GM18868 (cell line): ENCODE measurements around the gene MFAP4.
"Not testable (repeated sequence)": the region's sequence is repeated elsewhere in the genome, so short reads cannot be mapped to it uniquely, and the experiment has no call there.

ENCODE experiments used
- ATAC-seq: cut with Tn5 transposase; IDR thresholded peaks from one replicate; pipeline ENCODE4 v1.9.1; 2021; ENCODE audit warnings: mild to moderate bottlenecking, moderate library complexity; ENCODE audit not compliant: unreplicated experiment

The MFAP4 gene

DNA sequence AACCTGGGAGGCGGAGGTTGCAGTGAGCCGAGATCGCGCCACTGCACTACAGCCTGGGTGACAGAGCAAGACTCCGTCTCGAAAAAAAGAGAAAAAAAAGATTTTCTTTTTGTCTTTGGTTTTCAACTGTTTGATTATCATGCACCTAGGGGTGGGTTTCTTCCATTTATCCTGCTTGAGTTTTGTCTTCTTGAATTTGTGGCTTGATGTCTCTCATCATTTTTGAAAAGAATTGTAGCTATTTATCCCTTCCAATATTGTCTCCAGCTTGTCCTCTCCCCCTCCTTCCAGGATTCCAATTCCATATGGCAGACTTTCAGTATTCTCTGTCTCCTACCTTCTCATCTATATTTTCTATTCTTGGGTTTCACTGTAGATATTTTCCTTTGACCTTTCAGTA, 32.2 kb downstream of the MFAP4 start:
- no peak for ATAC-seq

DNA sequence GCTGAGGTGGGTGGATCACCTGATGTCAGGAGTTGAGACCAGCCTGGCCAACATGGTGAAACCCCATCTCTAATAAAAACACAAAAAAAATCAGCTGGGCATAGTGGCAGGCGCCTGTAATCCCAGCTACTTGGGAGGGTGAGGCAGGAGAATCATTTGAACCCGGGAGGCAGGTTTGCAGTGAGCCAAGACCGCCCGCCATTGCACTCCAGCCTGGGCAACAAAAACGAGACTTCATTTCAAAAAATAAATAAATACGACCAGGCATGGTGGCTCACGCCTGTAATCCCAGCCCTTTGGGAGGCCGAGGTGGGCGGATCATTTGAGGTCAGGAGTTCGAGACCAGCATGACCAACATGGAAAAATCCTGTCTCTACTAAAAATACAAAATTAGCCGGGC, 33.6 kb downstream of the MFAP4 start:
- not testable (repeated sequence) for ATAC-seq

DNA sequence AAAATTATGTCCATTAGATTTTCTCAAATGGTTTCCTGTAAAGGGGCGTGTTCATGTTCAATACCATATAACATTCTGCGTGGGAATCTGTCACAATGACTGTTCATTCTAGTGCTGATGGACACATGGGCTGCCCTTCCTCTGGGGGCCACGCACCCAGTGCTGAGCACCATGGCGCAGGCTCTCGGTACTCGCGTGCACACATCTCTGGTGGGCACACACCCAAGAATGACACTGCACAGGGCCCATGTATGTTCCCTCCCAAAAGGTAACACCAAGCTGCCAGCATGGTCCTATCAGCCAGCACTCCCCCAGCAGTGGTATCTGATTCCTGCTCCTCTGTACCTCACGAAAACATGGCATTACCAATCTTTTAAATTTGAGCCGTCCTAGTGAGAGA, 38.2 kb downstream of the MFAP4 start:
- ATAC-seq, result no peak

DNA sequence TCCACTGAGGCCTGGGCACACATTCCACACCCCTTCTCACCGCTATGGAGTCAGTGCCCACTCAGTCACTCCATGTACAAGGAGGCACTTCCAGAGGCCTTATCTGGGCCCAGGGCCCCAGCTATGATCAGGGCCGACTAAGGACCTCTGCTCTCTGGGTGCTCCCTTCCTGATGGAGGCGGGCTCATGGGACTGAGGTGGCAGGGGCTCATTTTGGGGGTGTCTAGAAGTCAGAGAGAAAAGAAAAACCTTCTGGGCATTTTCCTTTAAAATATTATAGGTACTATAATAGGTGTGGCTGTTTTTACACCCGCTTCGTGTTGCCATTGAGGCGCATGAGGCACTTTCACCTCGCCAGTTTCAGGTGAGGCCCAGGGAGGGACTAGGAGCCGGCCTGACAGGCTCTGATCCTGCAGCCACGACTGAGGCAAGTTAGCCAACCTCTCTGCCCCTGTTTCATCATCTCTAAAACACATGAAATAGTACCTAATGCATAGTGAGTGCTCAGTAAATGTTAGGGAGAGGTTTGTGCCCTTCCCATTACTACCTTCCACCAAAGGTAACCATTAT, 38.8 kb downstream of the MFAP4 start:
- ATAC-seq, result no peak

DNA sequence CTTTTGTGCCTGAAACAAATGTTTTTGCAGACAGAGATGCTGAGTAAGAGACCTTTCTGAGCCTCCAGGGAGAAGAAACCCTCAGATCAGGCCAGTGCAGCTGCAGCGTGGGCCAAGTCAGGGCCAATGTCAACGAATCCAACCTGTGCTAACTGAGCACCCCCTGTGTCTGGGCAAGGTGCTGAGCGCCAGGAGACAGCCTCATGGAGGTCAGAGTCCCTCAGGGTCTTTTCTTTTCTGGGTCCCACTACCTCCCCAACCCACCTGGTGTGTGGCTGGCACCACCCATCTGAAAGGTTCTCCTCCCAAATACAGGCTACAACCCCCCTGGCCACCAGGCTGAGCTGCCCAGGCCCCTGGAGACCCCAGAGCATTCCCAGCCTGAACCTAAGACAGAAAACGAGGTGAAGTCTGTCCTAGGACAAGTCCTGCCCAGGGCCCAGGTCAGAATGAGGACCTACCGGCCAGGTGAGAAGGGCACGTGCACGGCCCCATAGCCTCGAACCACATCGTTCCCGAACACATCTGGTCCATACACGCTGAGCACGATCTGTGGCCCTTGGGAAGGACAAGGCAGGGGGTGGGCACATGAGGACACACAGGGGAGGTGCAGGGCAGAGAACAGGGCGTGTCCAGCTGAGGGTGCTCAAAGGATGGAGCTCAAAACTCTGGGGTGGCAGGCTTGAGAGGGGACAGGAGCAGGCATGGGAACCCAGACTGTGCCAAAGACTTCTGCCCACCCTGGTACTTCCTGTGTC, 39.5 kb downstream of the MFAP4 start:
- no peak for ATAC-seq

DNA sequence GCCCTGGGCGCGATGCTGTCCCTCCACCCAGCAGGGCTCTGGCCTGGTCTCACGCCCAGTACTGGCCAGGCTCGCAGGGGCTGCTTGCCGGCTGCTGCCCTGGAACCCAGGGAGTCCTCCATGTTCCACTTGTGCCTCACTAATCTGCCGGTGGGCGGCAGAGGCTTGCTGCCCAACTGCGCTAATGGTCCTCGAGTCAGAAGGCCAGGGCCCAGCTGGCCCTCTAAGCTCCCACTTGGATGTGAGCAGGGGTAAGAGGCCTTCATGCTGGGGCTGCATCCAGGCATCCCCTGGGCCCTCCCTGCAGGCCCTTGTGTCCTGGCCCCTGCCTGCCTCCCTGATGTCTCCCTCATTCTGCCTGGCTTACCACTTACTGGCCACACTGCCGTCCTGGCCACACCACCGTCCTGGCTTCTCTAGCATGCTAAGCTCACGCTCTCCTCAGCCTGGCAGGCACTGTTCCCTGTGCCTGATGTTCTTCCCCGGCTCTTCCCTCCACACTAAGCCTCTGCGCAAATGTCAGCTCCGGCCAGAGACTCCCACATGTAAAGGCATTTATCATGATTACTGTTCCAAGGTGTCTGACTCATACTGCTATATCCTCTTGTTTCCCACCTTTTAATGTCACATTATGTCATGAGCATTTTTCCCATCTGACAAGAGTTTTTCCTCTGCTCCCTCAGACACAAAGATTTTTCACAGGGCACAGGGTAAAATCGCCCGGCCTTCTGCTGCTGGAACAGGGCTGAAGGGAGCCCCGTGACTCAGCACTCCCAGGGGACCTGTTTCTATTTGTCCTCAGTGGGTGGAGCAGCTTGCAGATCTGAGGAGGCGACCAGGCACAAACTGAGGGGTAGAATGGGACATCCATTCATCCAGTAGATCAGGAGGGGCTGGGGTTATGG, 40.4 kb downstream of the MFAP4 start:
- no peak for ATAC-seq

DNA sequence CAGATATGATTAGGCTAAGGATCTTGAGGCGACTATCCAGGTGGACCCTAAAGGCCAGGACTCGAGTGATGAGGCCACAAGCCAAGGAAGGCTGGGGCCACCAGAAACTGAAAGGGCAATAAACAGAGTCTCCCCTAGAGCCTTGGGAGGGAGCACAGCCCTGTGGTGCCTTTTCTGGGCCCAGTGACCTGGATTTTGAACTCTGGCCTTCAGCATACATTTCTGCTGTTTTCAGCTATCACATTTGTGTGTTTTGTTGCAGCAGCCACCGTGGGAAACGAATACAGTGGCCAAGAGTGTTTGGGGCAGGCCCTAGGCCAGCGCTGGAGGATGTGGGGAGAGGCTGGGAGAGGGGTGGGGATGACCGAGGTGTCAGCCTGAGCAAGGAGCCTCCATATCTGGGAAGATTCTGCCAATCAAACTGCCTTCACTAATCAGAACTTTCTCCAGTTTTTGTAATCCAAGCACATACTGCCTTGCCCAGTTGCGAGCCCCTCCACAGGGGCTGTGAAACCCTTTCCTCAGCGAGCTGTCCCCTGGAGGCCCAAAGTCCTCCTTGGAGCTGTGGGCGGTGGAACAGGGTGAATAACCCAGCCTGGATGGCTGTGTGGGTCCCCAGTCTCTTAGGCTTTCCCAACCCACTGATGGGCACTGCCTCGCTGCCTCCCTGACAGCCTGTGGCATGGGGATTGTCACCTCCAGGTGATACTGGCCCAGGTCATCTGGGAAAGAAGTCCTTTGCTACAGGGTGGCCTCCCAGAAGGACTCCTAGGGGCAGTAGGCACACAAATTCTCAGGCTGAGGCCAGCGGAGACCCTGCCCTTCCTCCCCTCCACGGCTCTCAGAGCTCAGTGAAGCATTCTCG, 41.3 kb downstream of the MFAP4 start:
- ATAC-seq, result no peak

DNA sequence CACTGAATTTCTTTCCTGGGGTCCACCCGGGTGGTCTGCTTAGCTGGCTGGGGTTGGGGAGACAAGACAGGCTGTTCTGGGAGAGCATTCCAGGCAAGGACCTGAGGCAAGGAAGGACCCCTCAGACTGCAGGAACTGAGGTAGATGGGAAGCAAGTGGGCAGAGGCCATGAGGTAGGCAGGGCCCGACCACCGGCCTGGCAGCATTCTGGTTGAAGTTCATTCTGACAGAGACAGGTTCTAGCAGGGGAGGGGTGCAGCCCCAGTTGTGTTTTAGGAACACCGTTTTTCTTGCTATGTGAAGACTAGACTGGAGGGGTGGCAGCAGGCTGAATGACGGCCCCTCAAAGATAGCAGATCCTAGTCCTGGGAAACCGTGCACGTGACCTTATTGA, 41.9 kb downstream of the MFAP4 start:
- ATAC-seq, result no peak

DNA sequence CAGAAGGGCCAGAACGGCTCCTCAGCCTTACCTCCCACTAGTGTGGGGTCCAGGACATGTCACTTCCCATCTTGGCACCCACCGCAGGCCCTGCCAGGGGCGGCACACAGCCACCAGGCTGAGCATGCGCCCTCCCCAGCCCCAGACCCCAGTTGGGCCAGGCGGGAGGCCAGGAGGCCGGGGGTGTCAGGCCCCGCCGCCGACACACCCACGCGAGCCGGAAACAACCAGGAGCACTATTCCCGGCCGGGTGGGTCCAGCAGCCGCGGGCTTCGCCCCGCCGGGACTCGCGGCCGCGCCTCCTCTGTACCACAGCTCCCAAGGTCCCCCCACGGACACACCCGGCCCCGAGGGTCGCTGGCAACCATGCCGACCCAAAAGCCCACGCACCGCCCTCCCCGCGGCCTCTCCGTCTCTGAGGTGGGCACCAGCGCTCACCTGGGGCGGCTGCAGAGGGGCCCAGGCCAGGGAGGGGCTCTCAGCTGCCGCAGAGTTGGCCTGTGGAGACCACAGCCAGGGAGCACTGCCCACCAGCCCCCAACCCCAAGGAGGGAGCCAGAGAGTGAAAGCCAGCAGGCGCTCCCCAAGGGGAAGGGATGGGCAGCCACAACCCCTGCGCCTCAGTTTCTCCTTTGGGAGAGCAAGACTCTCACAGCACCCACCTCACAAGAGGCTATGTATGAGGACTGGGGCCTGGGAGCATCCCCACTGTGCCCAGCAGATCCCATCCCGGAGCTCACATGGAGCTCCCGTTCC, 42.5 kb downstream of the MFAP4 start:
- no peak for ATAC-seq

DNA sequence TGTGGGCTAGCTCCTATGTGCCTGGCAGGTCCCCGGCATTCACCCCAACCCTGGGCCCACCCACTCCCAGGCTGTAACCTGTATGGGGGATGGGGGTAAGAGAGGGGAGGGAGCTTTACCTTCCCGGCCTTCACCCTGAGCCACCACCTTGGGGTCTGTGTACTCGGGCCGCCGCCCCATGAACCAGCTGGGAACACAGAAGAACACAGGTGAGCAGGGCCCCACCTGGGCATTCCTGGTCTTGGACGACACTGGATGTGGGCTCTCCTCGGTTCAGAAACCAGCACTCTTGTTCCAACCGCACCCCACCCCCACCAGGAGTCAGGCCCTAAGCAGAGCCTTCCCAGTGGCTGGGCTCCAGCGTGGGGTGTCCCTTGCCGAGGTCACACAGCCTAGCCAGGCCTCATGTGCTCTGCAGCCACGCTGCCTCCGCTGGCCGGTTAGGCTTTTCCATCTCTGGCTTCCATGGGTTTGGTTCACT, 43.3 kb downstream of the MFAP4 start:
- no peak for ATAC-seq

DNA sequence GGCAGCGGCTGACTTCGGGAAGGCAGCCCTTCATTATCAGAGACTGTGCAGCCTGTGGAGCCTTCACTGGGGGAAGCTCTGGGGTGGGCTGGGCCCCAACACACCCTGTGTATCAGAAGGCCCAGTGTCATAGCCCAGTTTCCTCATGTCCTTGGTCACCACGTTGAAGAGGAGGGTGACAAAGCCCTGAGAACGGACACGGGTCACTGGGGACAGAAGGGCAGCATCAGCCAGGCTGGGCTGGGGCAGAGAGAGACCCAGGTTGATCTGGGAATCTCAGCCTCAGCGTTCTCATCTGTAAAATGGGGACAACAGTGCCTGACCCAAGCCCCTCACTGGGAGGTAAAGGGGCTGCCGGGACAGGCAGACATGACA, 43.7 kb downstream of the MFAP4 start:
- ATAC-seq, result no peak

DNA sequence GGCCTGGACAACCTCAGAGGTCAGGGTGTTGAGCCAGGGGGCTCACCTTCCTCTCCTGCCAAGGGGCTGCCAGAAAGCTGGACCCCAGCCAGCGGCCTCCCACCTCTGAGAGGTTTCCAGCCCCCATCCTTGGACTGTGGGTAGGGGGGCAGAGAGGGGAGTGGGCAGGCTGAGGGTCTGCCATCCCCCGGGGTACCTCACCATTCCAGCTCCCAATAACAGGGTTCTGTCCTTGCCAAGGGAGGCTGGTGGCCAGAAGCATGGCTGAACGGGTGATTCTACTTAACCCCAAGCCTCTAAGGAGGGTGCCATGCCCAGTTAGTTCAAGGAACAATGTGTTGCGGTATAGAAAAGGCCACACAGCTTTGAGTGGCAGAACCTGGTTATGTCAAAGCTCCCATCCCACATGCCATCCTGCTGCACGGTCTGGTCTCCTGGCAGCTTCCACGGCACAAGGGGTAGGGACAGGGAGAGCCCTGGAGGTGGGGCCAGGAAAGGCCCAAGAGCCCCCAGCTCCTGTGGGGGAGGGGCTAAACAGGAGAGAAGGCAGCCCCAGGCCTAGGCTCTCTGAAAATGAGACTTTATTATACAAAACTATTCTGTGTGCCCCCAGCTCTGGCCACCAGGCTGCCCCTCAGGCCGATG, 44.3 kb downstream of the MFAP4 start:
- no peak for ATAC-seq

DNA sequence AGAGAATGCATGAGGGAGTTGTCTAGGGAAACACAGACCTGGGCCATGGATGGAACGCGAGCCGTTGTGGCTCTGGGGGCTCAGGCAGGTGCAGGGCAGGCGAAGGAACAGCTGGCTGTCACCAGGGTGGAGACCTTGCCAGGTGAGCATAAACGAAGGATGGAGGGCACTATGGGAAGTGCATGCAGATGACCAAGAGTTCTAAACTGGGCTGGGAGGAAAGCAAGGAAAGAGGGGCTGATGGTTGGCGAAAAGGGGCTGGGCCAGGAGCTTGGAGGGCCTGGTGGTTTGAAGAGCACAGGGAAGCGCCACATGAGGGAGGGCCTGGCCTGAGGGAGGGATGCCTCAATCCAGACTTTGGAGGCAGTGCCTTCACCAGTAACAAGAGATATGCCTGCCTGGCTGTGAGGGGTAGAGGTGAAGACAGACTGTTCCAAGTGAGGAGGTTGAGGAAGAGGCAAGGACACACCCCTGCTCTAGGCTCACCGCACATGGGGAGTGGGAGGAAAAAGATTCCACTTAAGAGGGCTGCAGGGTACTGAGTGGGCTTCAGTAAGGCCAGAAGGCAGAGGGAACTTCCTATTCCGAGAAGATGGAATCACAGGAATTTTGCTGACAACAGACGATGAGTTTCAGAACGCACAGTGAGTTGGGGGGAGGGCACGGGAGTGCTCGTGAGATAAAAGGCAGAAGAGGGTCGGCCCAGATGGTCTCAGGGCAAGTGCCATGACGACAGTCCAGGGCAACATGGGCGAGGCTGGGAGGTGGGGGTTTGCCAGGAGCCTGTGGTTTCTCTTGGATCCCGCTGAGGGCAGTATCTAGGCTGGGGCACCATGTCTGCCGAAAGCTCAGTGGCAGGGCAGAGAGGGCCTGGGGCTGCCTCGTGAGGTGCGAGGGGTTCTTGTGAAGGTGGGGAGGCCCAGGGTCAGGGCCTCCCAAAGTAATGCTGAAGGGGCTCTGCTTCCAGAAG, 45.1 kb downstream of the MFAP4 start:
- no peak for ATAC-seq

DNA sequence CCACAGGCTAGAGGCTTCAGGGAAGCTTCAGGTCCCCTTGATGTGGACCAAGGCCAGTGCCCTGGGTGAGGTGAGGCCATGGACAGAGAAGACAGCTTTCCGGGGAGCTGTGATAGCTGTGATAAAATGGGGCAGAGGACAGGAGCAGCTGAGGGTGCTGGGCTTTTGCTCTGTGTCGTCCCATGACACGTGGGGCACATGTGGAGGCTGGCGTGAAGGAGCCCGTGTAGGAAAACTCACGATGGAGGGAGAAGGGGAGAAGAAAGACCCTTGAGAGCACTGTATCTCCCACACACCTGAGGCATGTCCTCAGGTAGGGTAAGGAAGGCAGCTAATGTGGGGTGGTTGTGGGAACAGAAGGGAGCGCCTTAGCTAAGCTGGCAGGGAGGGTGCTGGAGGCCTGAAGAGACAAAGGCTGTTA, 45.8 kb downstream of the MFAP4 start:
- no peak for ATAC-seq

DNA sequence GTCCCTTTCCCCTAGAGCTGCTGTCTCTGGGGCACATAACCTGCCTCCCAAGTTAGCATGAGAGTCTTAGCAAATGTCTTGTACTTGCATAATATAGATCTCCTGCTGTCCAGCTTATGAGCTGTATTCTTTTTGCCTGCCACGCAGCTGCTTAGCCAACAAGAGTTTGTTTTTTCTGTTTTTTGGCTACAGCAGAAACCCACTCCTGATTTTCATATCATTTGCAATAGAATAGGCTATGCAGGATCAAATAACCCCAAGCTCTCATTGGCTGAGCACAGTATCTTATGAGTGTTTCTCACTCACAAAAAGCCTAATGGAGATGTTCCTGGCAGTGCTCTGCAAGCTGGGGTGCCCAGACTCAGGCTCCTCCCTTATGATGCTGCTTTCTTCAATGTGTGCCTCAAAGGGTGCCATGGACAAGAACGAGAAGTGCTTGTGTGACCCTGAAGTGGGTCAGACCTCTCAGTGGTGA, 47.6 kb downstream of the MFAP4 start:
- ATAC-seq, result no peak

DNA sequence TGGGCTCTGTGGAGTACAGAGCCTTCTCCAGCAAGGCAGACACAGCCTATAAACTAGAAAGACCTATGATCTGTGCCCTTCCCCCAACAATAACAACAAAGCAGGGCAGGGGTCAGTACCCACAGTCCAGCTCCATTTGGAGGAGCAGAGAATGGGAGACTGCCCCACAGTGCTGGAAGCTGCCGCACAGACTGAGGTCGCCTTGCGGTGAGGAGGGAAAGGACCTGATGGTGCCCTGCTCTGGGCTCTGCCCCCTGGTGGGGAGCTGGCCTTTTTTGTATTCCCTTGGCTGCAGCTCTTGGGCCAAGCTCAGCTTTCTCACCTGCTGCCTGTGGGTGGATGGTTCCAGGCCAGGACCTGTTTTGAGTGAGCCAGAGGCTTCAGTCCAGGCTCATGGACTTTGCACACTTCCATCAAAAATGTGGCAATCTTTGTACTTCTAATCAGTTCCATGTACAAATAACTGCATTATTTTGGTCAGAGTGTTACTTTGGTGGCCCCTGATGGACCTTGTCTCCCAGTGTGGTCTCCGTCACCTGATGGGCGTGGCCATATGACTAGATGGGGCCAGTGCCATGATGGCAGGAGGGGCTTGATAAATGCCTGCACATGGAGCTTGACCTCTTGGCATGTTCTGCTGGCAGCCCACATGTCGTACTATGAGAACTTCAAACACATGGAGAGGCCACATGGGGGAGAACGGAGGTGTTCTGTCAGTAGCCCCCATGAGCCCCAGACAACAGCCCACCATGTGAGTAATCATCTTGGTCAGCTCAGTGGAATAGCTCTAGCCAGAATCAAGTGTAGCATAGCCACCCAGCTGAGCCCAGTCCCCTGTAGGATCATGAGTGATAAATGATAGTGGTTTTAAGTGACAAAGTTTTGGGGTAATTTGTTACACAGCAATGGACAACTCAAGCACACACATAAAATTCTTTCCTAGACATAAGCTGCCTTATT, 48.7 kb downstream of the MFAP4 start:
- peak; percentile 63 for ATAC-seq

DNA sequence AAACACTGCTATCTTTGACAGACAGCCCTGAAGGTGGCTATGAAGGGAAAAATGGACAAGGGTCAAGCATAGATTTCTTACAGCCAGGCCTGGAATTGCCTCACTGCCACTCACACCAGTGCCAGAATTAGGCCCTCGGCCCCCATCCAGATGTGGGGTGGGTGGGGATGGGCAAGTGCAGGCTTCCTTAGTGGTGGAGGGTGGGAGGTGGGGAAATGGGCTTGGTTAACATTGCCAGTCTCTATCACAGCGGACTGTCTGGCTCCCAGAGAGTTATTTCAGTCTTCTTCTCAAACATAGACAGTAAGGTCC, 49.3 kb downstream of the MFAP4 start:
- ATAC-seq, result no peak
